H9 (cell line): ENCODE measurements around the gene TSC22D1. TPM values are rescaled to one million over a fixed set of nuclear protein-coding genes. Genes with fewer than 3 reads are reported as not detected.

Experiments used
- DNase-seq: peaks from one replicate; pipeline ENCODE4 v3.0.0-alpha.2; 2017
- H2AFZ ChIP-seq: one replicate; pipeline ENCODE4 v1.6.1; 2013; ENCODE audit warnings: mild to moderate bottlenecking, low read length, control low read depth, moderate library complexity
- H2AK5ac ChIP-seq: 2 replicates; pipeline ENCODE4 v1.6.1; 2013; ENCODE audit warnings: low read length, control low read depth, mixed read lengths; ENCODE audit not compliant: insufficient read length
- H2BK120ac ChIP-seq: one replicate; pipeline ENCODE4 v1.6.1; 2013; ENCODE audit warnings: low read depth, mild to moderate bottlenecking, low read length, control low read depth, inconsistent platforms; ENCODE audit not compliant: poor library complexity, severe bottlenecking
- H2BK12ac ChIP-seq: 2 replicates; pipeline ENCODE4 v1.6.1; 2013; ENCODE audit warnings: low read length, control low read depth, mixed read lengths, low read depth; ENCODE audit not compliant: insufficient read length
- H2BK15ac ChIP-seq: 2 replicates; pipeline ENCODE4 v1.6.1; 2013; ENCODE audit warnings: low read depth, low read length, control low read depth
- H2BK20ac ChIP-seq: one replicate; pipeline ENCODE4 v1.6.1; 2013; ENCODE audit warnings: low read depth, mild to moderate bottlenecking, low read length, control low read depth, inconsistent platforms; ENCODE audit not compliant: poor library complexity, severe bottlenecking
- H2BK5ac ChIP-seq: 2 replicates; pipeline ENCODE4 v1.6.1; 2013; ENCODE audit warnings: low read length, control low read depth, mixed read lengths; ENCODE audit not compliant: insufficient read length
- H3K14ac ChIP-seq: 2 replicates; pipeline ENCODE4 v1.6.1; 2013; ENCODE audit warnings: low read length, control low read depth; ENCODE audit not compliant: insufficient read depth
- H3K18ac ChIP-seq: 2 replicates; pipeline ENCODE4 v1.6.1; 2013; ENCODE audit warnings: low read depth, mild to moderate bottlenecking, mixed read lengths, low read length, control low read depth; ENCODE audit not compliant: insufficient read length
- H3K23ac ChIP-seq: 2 replicates; pipeline ENCODE4 v1.6.1; 2013; ENCODE audit warnings: low read length, control low read depth, mixed read lengths, low read depth; ENCODE audit not compliant: insufficient read length
- H3K23me2 ChIP-seq: 2 replicates; pipeline ENCODE4 v1.6.1; 2013; ENCODE audit warnings: low read depth, mild to moderate bottlenecking, mixed read lengths, low read length, control low read depth; ENCODE audit not compliant: insufficient read length, poor library complexity, severe bottlenecking
- H3K27ac ChIP-seq: 2 replicates; pipeline ENCODE4 v1.5.1; 2013; ENCODE audit warnings: low read length, control low read depth, mixed read lengths, low read depth; ENCODE audit not compliant: insufficient read length
- H3K27me3 ChIP-seq: 2 replicates; pipeline ENCODE4 v1.6.1; 2013; ENCODE audit warnings: low read length, control low read depth, inconsistent platforms; ENCODE audit not compliant: insufficient read depth
- H3K4ac ChIP-seq: 2 replicates; pipeline ENCODE4 v1.6.1; 2013; ENCODE audit warnings: low read depth, mild to moderate bottlenecking, control low read depth, inconsistent platforms, low read length, moderate library complexity
- H3K4me1 ChIP-seq: 2 replicates; pipeline ENCODE4 v1.6.1; 2013; ENCODE audit warnings: low read length, control low read depth, inconsistent platforms; ENCODE audit not compliant: insufficient read depth
- H3K4me2 ChIP-seq: 2 replicates; pipeline ENCODE4 v1.6.1; 2013; ENCODE audit warnings: low read length, control low read depth, mixed read lengths; ENCODE audit not compliant: insufficient read length, insufficient read depth
- H3K56ac ChIP-seq: 2 replicates; pipeline ENCODE4 v1.6.1; 2013; ENCODE audit warnings: low read depth, mild to moderate bottlenecking, mixed read lengths, low read length, control low read depth; ENCODE audit not compliant: insufficient read length
- H3K79me1 ChIP-seq: 2 replicates; pipeline ENCODE4 v1.6.1; 2013; ENCODE audit warnings: low read depth, mild to moderate bottlenecking, moderate library complexity, low read length, control low read depth, inconsistent platforms; ENCODE audit not compliant: insufficient read depth, poor library complexity, severe bottlenecking
- H3K79me2 ChIP-seq: 2 replicates; pipeline ENCODE4 v1.6.1; 2013; ENCODE audit warnings: low read length, control low read depth, inconsistent platforms; ENCODE audit not compliant: insufficient read depth
- H3K9ac ChIP-seq: 2 replicates; pipeline ENCODE4 v1.6.1; 2013; ENCODE audit warnings: low read length, control low read depth, mixed read lengths; ENCODE audit not compliant: insufficient read length; ENCODE audit errors: extremely low read depth
- H3K9me3 ChIP-seq: one replicate; pipeline ENCODE4 v1.6.1; 2013; ENCODE audit warnings: low read depth, low read length, inconsistent platforms; ENCODE audit not compliant: control insufficient read depth
- H3T11ph ChIP-seq: one replicate; pipeline ENCODE4 v1.6.1; 2013; ENCODE audit warnings: mild to moderate bottlenecking, low read length, control low read depth, inconsistent platforms
- H4K20me1 ChIP-seq: one replicate; pipeline ENCODE4 v1.6.1; 2013; ENCODE audit not compliant: control insufficient read depth, insufficient read length, insufficient read depth
- H4K5ac ChIP-seq: 2 replicates; pipeline ENCODE4 v1.6.1; 2013; ENCODE audit warnings: low read depth, mild to moderate bottlenecking, mixed read lengths, low read length, control low read depth; ENCODE audit not compliant: insufficient read length
- H4K8ac ChIP-seq: replicated peaks from 2 replicates; pipeline ENCODE4 v1.6.1; 2013; ENCODE audit warnings: low read length, control low read depth, mixed read lengths, low read depth; ENCODE audit not compliant: insufficient read length
- H4K91ac ChIP-seq: 2 replicates; pipeline ENCODE4 v1.6.1; 2013; ENCODE audit warnings: low read depth, mild to moderate bottlenecking, moderate library complexity, mixed read lengths, low read length, control low read depth; ENCODE audit not compliant: insufficient read length
- H3K27ac Mint-ChIP-seq, 3 experiments: 2 replicates in 2 of 3; 3 replicates in 1 of 3; pipeline ENCODE4 v1.8.0; 2020 to 2021; ENCODE audit warnings: mixed read lengths in 3 of 3, mild to moderate bottlenecking in 1 of 3, moderate library complexity in 1 of 3
- H3K27me3 Mint-ChIP-seq: 2 replicates; pipeline ENCODE4 v1.8.0; 2021; ENCODE audit warnings: low read depth, mild to moderate bottlenecking, moderate library complexity, mixed read lengths
- H3K36me3 Mint-ChIP-seq, 3 experiments: 2 replicates in 2 of 3; 3 replicates in 1 of 3; pipeline ENCODE4 v1.8.0; 2020 to 2021; ENCODE audit warnings: low read depth in 3 of 3, mixed read lengths in 3 of 3; ENCODE audit not compliant: insufficient read depth in 1 of 3
- H3K4me1 Mint-ChIP-seq, 2 experiments: 2 replicates each; pipeline ENCODE4 v1.8.0; 2020; ENCODE audit warnings: mixed read lengths in 2 of 2
- H3K4me3 Mint-ChIP-seq, 2 experiments: 2 replicates in 1 of 2; 3 replicates in 1 of 2; pipeline ENCODE4 v1.8.0; 2020 to 2021; ENCODE audit warnings: mild to moderate bottlenecking in 2 of 2, mixed read lengths in 2 of 2, moderate library complexity in 1 of 2
- H3K9me3 Mint-ChIP-seq, 2 experiments: 2 replicates in 1 of 2; 3 replicates in 1 of 2; pipeline ENCODE4 v1.8.0; 2020; ENCODE audit warnings: mild to moderate bottlenecking in 2 of 2, mixed read lengths in 2 of 2, moderate library complexity in 1 of 2
- WGBS: extraction: QIAGEN DNeasy Blood & Tissue Kit; methylation state at CpG from one replicate; pipeline ENCODE4 v1.1.7; 2013; ENCODE audit warnings: missing lambda C conversion rate, low lambda C conversion rate, mixed read lengths; ENCODE audit not compliant: insufficient read length; ENCODE audit errors: extremely low coverage; 5-methylcytosine and 5-hydroxymethylcytosine counted together
- total RNA-seq: library from RNA; stranded (reverse); gene quantifications from 2 replicates; pipeline ENCODE4 v1.2.1, GENCODE V29; 2021
- TF ChIP-seq, protein P1 (sequence below): fragments of 200-600 bp; sonication (generic); conservative IDR thresholded peaks from 3 replicates; pipeline ENCODE4 v1.8.0; 2021; ENCODE audit warnings: antibody characterized with exemption, mild to moderate bottlenecking

Gene TSC22D1
- total RNA-seq, 1 experiment from 2014 or later: 76.7 TPM

DNA sequence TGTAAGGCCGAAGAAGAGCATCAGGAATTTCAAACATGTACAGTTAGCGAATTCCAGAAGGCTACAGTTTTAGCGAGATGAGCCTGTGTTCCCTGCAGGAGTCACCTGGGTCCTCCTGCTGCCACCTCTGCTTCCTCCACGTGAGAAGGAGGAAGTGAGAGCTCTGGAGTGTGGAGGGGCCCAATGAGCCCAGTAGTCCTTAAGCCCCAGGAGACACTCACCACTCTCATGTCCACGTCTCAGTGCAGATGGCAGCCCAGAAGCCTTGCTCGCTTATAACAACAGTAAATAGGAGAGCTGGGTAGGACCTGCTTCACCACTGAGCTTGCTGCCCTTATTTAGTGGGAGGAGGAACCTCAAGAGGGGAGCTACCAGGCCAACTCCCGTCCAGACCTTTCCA lies 158.3 kb downstream of the TSC22D1 start:
- H2AFZ ChIP-seq: no peak overlapping the region
- H3T11ph ChIP-seq: no peak overlapping the region
- no peak overlapping the region for H3K18ac ChIP-seq
- no peak overlapping the region for H3K27ac ChIP-seq
- H3K9ac ChIP-seq: no peak overlapping the region
- no peak overlapping the region for H3K4me2 ChIP-seq
- no peaks in the 10 kb centered on the region for H3K79me1 ChIP-seq
- no peak overlapping the region for H3K23ac ChIP-seq
- TF ChIP-seq, protein P1, sequence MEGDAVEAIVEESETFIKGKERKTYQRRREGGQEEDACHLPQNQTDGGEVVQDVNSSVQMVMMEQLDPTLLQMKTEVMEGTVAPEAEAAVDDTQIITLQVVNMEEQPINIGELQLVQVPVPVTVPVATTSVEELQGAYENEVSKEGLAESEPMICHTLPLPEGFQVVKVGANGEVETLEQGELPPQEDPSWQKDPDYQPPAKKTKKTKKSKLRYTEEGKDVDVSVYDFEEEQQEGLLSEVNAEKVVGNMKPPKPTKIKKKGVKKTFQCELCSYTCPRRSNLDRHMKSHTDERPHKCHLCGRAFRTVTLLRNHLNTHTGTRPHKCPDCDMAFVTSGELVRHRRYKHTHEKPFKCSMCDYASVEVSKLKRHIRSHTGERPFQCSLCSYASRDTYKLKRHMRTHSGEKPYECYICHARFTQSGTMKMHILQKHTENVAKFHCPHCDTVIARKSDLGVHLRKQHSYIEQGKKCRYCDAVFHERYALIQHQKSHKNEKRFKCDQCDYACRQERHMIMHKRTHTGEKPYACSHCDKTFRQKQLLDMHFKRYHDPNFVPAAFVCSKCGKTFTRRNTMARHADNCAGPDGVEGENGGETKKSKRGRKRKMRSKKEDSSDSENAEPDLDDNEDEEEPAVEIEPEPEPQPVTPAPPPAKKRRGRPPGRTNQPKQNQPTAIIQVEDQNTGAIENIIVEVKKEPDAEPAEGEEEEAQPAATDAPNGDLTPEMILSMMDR: no peak
- H4K5ac ChIP-seq: no peak overlapping the region
- no peak overlapping the region for H3K27ac Mint-ChIP-seq
- H3K27me3 ChIP-seq: no peaks in the 10 kb centered on the region; the same call in 1 of the 2 replicates
- no peak for DNase-seq
- peaks cover 38 to 50% of the 10 kb centered on the region in 2 experiments for H3K4me1 Mint-ChIP-seq
- H4K91ac ChIP-seq: no peak overlapping the region
- WGBS: no CpG with 5 or more reads among the region's 7 CpGs
- H4K20me1 ChIP-seq: no peaks in the 10 kb centered on the region
- no peaks in the 10 kb centered on the region for H3K9me3 ChIP-seq
- no peak overlapping the region for H2BK20ac ChIP-seq
- peaks cover 41% of the 10 kb centered on the region for H3K27me3 Mint-ChIP-seq
- peaks cover 0 to 4% (median 0%) of the 10 kb centered on the region in 3 experiments; a peak in 3 of 7 replicates for H3K36me3 Mint-ChIP-seq
- no peak overlapping the region for H2BK15ac ChIP-seq
- H2AK5ac ChIP-seq: no peak overlapping the region
- no peak overlapping the region for H2BK12ac ChIP-seq
- no peak overlapping the region for H2BK5ac ChIP-seq
- H2BK120ac ChIP-seq: no peak overlapping the region
- H3K4me3 Mint-ChIP-seq: no peak overlapping the region
- no peaks in the 10 kb centered on the region for H3K23me2 ChIP-seq
- no peak overlapping the region for H4K8ac ChIP-seq
- H3K4me1 ChIP-seq: peaks cover 9% of the 10 kb centered on the region
- no peak overlapping the region for H3K56ac ChIP-seq
- no peaks in the 10 kb centered on the region for H3K79me2 ChIP-seq
- H3K14ac ChIP-seq: no peak overlapping the region; the same call in 1 of the 2 replicates
- no peak overlapping the region for H3K4ac ChIP-seq
- peaks cover 5 to 6% of the 10 kb centered on the region in 2 experiments; a peak in 3 of 5 replicates for H3K9me3 Mint-ChIP-seq
